Muscle of leg (tissue), 11 donors: ENCODE data around the gene STAB1. TPM values are rescaled to one million over a fixed set of nuclear protein-coding genes. Genes with fewer than 3 reads are reported as not detected.
A peak's percentile ranks its signal among the peaks of the same experiment; 100 is the strongest.

Source experiments
- DNase-seq: peaks from one replicate; pipeline ENCODE4 v3.0.0; 2013
- H3K27ac ChIP-seq: one replicate; pipeline ENCODE4 v1.5.1; 2013; ENCODE audit warnings: mild to moderate bottlenecking, low read length, control low read depth
- H3K27me3 ChIP-seq: one replicate; pipeline ENCODE4 v1.6.1; 2013; ENCODE audit warnings: low read length; ENCODE audit not compliant: control insufficient read depth, insufficient read depth
- H3K36me3 ChIP-seq: one replicate; pipeline ENCODE4 v1.6.1; 2013; ENCODE audit warnings: low read length; ENCODE audit not compliant: control insufficient read depth, insufficient read depth
- H3K4me1 ChIP-seq: one replicate; pipeline ENCODE4 v1.6.1; 2013; ENCODE audit warnings: low read length; ENCODE audit not compliant: control insufficient read depth, insufficient read depth
- H3K4me3 ChIP-seq: one replicate; pipeline ENCODE4 v1.5.1; 2013; ENCODE audit warnings: low read length, control low read depth
- H3K9me3 ChIP-seq: replicated peaks from 2 replicates; pipeline ENCODE4 v1.6.1; 2013; ENCODE audit warnings: low read depth, low read length; ENCODE audit not compliant: control insufficient read depth
- WGBS: methylation state at CpG from one replicate; pipeline ENCODE4 v1.1.5; 2013; ENCODE audit warnings: missing lambda C conversion rate; ENCODE audit not compliant: insufficient coverage; 5-methylcytosine and 5-hydroxymethylcytosine counted together
- polyA plus RNA-seq, 8 donors: library from polyadenylated mRNA; unstranded; fragments of 120-200 nt; gene quantifications; one replicate each; pipeline versions ENCODE4 v1.2.1 to v1.2.3, GENCODE V29; 2013; ENCODE audit warnings: inconsistent platforms in 1 of 8, low replicate concordance in 1 of 8; ENCODE audit not compliant: insufficient read length in 8 of 8, insufficient read depth in 1 of 8
- total RNA-seq: library from RNA; stranded (reverse); fragments of 120-200 nt; gene quantifications from one replicate; pipeline ENCODE4 v1.2.4, GENCODE V29; 2013

Gene STAB1
- total and polyA plus RNA-seq, 9 donors = 39.4 to 60.5 (median 53.1) TPM

GRCh38 chr3:52493232-52494017 lies 1.7 kb upstream of the STAB1 start:
- WGBS = 74% methylated on average over 2 of the region's 7 CpGs
- Histone ChIP-seq H3K9me3 (no peaks in the 10 kb centered on the region), H3K4me3 (no peak overlapping the region), H3K36me3 (peaks cover 50% of the 10 kb centered on the region), H3K27me3 (no peaks in the 10 kb centered on the region), H3K4me1 (peaks cover 36% of the 10 kb centered on the region), H3K27ac (no peak overlapping the region)
- no peak for DNase-seq

GRCh38 chr3:52494445-52494844 lies 693 bp upstream of the STAB1 start:
- Histone ChIP-seq H3K27me3 (no peaks in the 10 kb centered on the region), H3K4me1 (peaks cover 36% of the 10 kb centered on the region), H3K9me3 (no peaks in the 10 kb centered on the region), H3K36me3 (peaks cover 41% of the 10 kb centered on the region), H3K27ac (no peak overlapping the region), H3K4me3 (no peak overlapping the region)
- no peak for DNase-seq
- WGBS = 51% methylated on average over 7 of the region's 7 CpGs

- Histone ChIP-seq H3K9me3 (no peaks in the 10 kb centered on the region), H3K27ac (no peak overlapping the region), H3K4me3 (peak overlapping the region; percentile 38), H3K36me3 (peaks cover 26% of the 10 kb centered on the region), H3K4me1 (peaks cover 25% of the 10 kb centered on the region), H3K27me3 (no peaks in the 10 kb centered on the region)
- 53% methylated on average over 11 of the region's 16 CpGs for WGBS
- no peak for DNase-seq
Observed at GRCh38 chr3:52495777-52496602, 852 bp downstream of the STAB1 start.

GRCh38 chr3:52498137-52499054 lies 3.3 kb downstream of the STAB1 start:
- H3K36me3 ChIP-seq = peaks cover 3% of the 10 kb centered on the region
- peaks cover 13% of the 10 kb centered on the region for H3K4me1 ChIP-seq
- WGBS = 53% methylated on average over 19 of the region's 24 CpGs
- H3K27ac ChIP-seq = no peak overlapping the region
- no peaks in the 10 kb centered on the region for H3K27me3 ChIP-seq
- DNase-seq = peak; percentile 81
- no peak overlapping the region for H3K4me3 ChIP-seq
- H3K9me3 ChIP-seq = no peaks in the 10 kb centered on the region

- Histone ChIP-seq H3K27ac (no peak overlapping the region), H3K4me3 (no peak overlapping the region), H3K4me1 (no peaks in the 10 kb centered on the region), H3K9me3 (no peaks in the 10 kb centered on the region), H3K27me3 (no peaks in the 10 kb centered on the region), H3K36me3 (no peaks in the 10 kb centered on the region)
- DNase-seq = no peak
- WGBS = 70% methylated on average over 11 of the region's 11 CpGs
Observed at GRCh38 chr3:52501046-52501445, 5.9 kb downstream of the STAB1 start.

- 85% methylated on average over 11 of the region's 11 CpGs for WGBS
- H3K27me3 ChIP-seq = no peaks in the 10 kb centered on the region
- no peaks in the 10 kb centered on the region for H3K4me1 ChIP-seq
- no peaks in the 10 kb centered on the region for H3K36me3 ChIP-seq
- DNase-seq = no peak
- H3K9me3 ChIP-seq = no peaks in the 10 kb centered on the region
- H3K27ac ChIP-seq = no peak overlapping the region
- no peak overlapping the region for H3K4me3 ChIP-seq
Observed at GRCh38 chr3:52502001-52502400, 6.9 kb downstream of the STAB1 start.

GRCh38 chr3:52502808-52503350 lies 7.7 kb downstream of the STAB1 start:
- Histone ChIP-seq H3K27me3 (no peaks in the 10 kb centered on the region), H3K4me1 (no peaks in the 10 kb centered on the region), H3K27ac (no peak overlapping the region), H3K9me3 (no peaks in the 10 kb centered on the region), H3K36me3 (no peaks in the 10 kb centered on the region), H3K4me3 (no peak overlapping the region)
- no peak for DNase-seq
- 90% methylated on average over 7 of the region's 11 CpGs for WGBS

- no peaks in the 10 kb centered on the region for H3K9me3 ChIP-seq
- no peaks in the 10 kb centered on the region for H3K27me3 ChIP-seq
- H3K4me3 ChIP-seq = no peak overlapping the region
- 55% methylated on average over 19 of the region's 23 CpGs for WGBS
- no peaks in the 10 kb centered on the region for H3K4me1 ChIP-seq
- no peaks in the 10 kb centered on the region for H3K36me3 ChIP-seq
- H3K27ac ChIP-seq = no peak overlapping the region
- DNase-seq = no peak
Observed at GRCh38 chr3:52503788-52504424, 8.8 kb downstream of the STAB1 start.

- 75% methylated on average over 9 of the region's 10 CpGs for WGBS
- H3K27ac ChIP-seq = no peak overlapping the region
- H3K4me1 ChIP-seq = no peaks in the 10 kb centered on the region
- H3K9me3 ChIP-seq = no peaks in the 10 kb centered on the region
- no peaks in the 10 kb centered on the region for H3K27me3 ChIP-seq
- no peak for DNase-seq
- no peak overlapping the region for H3K4me3 ChIP-seq
- no peaks in the 10 kb centered on the region for H3K36me3 ChIP-seq
Observed at GRCh38 chr3:52504977-52505376, 9.8 kb downstream of the STAB1 start.
